ENCODE measurements around the gene LRP3. TPM values are rescaled to one million over a fixed set of nuclear protein-coding genes. Genes with fewer than 3 reads are reported as not detected.

The LRP3 gene
- total and polyA plus RNA-seq, 2 experiments from 2014 or later, result 3.5 to 62.7 TPM

DNA sequence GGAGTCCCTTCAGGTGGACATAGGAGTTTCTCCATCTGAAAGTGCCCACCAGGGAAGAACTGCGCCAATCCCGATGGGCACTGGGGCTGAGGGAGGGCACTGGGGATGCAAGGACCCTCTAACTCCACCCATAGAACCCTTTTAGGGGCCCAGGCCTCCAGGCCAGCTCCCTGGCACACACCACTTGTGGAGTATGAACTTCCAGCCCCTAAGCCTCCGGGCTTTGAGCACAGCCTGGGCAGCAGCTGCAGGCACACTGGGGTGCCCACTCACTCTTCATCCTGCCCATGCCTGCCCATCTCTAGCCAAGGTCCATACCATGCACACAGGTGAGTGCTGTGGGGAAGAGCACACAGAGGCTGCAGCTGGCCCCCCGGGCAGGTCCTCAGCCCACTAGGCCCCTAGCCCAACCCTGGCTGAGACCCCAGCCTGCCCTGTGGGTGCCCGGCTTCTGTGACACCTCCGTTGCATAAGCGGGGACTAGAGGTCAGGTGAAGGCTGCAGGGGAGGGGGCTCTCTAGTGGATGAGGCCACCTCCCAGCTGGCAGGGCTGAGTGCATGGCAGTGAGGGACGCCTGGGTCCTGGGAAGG is 46.1 kb downstream of the LRP3 start:
- no peak overlapping the region for H3K27ac Mint-ChIP-seq
- no peaks in the 10 kb centered on the region for H3K4me1 ChIP-seq (ENCODE audit: insufficient read depth)
- H3K9me2 ChIP-seq (ENCODE audit: insufficient read depth), result no peaks in the 10 kb centered on the region
- H3K4me3 Mint-ChIP-seq, result no peak overlapping the region
- H3K36me3 Mint-ChIP-seq (ENCODE audit: low read depth), result no peaks in the 10 kb centered on the region; the same call in 2 of the 3 replicates
- ATAC-seq, result no peak
- no peaks in the 10 kb centered on the region for H3K79me2 ChIP-seq (replicated peaks; ENCODE audit: insufficient read depth)
- H3K27me3 ChIP-seq (ENCODE audit: insufficient read depth), result no peaks in the 10 kb centered on the region
- TF ChIP-seq CREB1 (CRISPR knock-in tag; IDR thresholded peaks at IDR 0.05; ENCODE audit: low read depth) (no peak), ZNF114 (CRISPR knock-in tag; IDR thresholded peaks at IDR 0.05) (no peak), EZH2 (IDR thresholded peaks at IDR 0.05; ENCODE audit: low read depth, unreplicated experiment) (no peak), EZH2phosphoT487 (IDR thresholded peaks at IDR 0.05; ENCODE audit: unreplicated experiment) (no peak), NANOG (IDR thresholded peaks at IDR 0.05; ENCODE audit: borderline replicate concordance) (no peak), STAT1 (IDR thresholded peaks at IDR 0.05; ENCODE audit: unreplicated experiment) (no peak), POLR2AphosphoS5 (IDR thresholded peaks at IDR 0.05; ENCODE audit: low read depth) (no peak), JUNB (IDR thresholded peaks at IDR 0.05; ENCODE audit: unreplicated experiment) (no peak), ZNF331 (CRISPR knock-in tag; IDR thresholded peaks at IDR 0.05; ENCODE audit: low read depth) (no peak)
- TF ChIP-seq, protein P1, sequence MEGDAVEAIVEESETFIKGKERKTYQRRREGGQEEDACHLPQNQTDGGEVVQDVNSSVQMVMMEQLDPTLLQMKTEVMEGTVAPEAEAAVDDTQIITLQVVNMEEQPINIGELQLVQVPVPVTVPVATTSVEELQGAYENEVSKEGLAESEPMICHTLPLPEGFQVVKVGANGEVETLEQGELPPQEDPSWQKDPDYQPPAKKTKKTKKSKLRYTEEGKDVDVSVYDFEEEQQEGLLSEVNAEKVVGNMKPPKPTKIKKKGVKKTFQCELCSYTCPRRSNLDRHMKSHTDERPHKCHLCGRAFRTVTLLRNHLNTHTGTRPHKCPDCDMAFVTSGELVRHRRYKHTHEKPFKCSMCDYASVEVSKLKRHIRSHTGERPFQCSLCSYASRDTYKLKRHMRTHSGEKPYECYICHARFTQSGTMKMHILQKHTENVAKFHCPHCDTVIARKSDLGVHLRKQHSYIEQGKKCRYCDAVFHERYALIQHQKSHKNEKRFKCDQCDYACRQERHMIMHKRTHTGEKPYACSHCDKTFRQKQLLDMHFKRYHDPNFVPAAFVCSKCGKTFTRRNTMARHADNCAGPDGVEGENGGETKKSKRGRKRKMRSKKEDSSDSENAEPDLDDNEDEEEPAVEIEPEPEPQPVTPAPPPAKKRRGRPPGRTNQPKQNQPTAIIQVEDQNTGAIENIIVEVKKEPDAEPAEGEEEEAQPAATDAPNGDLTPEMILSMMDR (conservative IDR thresholded peaks at IDR 0.05; ENCODE audit: low read depth in 2 of 2), result no peak
- TF ChIP-seq, protein P2, sequence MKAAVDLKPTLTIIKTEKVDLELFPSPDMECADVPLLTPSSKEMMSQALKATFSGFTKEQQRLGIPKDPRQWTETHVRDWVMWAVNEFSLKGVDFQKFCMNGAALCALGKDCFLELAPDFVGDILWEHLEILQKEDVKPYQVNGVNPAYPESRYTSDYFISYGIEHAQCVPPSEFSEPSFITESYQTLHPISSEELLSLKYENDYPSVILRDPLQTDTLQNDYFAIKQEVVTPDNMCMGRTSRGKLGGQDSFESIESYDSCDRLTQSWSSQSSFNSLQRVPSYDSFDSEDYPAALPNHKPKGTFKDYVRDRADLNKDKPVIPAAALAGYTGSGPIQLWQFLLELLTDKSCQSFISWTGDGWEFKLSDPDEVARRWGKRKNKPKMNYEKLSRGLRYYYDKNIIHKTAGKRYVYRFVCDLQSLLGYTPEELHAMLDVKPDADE (IDR thresholded peaks at IDR 0.05), result no peak
- TF ChIP-seq, protein P3, sequence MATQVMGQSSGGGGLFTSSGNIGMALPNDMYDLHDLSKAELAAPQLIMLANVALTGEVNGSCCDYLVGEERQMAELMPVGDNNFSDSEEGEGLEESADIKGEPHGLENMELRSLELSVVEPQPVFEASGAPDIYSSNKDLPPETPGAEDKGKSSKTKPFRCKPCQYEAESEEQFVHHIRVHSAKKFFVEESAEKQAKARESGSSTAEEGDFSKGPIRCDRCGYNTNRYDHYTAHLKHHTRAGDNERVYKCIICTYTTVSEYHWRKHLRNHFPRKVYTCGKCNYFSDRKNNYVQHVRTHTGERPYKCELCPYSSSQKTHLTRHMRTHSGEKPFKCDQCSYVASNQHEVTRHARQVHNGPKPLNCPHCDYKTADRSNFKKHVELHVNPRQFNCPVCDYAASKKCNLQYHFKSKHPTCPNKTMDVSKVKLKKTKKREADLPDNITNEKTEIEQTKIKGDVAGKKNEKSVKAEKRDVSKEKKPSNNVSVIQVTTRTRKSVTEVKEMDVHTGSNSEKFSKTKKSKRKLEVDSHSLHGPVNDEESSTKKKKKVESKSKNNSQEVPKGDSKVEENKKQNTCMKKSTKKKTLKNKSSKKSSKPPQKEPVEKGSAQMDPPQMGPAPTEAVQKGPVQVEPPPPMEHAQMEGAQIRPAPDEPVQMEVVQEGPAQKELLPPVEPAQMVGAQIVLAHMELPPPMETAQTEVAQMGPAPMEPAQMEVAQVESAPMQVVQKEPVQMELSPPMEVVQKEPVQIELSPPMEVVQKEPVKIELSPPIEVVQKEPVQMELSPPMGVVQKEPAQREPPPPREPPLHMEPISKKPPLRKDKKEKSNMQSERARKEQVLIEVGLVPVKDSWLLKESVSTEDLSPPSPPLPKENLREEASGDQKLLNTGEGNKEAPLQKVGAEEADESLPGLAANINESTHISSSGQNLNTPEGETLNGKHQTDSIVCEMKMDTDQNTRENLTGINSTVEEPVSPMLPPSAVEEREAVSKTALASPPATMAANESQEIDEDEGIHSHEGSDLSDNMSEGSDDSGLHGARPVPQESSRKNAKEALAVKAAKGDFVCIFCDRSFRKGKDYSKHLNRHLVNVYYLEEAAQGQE (IDR thresholded peaks at IDR 0.05; ENCODE audit: unreplicated experiment), result no peak
- TF ChIP-seq, protein P4, sequence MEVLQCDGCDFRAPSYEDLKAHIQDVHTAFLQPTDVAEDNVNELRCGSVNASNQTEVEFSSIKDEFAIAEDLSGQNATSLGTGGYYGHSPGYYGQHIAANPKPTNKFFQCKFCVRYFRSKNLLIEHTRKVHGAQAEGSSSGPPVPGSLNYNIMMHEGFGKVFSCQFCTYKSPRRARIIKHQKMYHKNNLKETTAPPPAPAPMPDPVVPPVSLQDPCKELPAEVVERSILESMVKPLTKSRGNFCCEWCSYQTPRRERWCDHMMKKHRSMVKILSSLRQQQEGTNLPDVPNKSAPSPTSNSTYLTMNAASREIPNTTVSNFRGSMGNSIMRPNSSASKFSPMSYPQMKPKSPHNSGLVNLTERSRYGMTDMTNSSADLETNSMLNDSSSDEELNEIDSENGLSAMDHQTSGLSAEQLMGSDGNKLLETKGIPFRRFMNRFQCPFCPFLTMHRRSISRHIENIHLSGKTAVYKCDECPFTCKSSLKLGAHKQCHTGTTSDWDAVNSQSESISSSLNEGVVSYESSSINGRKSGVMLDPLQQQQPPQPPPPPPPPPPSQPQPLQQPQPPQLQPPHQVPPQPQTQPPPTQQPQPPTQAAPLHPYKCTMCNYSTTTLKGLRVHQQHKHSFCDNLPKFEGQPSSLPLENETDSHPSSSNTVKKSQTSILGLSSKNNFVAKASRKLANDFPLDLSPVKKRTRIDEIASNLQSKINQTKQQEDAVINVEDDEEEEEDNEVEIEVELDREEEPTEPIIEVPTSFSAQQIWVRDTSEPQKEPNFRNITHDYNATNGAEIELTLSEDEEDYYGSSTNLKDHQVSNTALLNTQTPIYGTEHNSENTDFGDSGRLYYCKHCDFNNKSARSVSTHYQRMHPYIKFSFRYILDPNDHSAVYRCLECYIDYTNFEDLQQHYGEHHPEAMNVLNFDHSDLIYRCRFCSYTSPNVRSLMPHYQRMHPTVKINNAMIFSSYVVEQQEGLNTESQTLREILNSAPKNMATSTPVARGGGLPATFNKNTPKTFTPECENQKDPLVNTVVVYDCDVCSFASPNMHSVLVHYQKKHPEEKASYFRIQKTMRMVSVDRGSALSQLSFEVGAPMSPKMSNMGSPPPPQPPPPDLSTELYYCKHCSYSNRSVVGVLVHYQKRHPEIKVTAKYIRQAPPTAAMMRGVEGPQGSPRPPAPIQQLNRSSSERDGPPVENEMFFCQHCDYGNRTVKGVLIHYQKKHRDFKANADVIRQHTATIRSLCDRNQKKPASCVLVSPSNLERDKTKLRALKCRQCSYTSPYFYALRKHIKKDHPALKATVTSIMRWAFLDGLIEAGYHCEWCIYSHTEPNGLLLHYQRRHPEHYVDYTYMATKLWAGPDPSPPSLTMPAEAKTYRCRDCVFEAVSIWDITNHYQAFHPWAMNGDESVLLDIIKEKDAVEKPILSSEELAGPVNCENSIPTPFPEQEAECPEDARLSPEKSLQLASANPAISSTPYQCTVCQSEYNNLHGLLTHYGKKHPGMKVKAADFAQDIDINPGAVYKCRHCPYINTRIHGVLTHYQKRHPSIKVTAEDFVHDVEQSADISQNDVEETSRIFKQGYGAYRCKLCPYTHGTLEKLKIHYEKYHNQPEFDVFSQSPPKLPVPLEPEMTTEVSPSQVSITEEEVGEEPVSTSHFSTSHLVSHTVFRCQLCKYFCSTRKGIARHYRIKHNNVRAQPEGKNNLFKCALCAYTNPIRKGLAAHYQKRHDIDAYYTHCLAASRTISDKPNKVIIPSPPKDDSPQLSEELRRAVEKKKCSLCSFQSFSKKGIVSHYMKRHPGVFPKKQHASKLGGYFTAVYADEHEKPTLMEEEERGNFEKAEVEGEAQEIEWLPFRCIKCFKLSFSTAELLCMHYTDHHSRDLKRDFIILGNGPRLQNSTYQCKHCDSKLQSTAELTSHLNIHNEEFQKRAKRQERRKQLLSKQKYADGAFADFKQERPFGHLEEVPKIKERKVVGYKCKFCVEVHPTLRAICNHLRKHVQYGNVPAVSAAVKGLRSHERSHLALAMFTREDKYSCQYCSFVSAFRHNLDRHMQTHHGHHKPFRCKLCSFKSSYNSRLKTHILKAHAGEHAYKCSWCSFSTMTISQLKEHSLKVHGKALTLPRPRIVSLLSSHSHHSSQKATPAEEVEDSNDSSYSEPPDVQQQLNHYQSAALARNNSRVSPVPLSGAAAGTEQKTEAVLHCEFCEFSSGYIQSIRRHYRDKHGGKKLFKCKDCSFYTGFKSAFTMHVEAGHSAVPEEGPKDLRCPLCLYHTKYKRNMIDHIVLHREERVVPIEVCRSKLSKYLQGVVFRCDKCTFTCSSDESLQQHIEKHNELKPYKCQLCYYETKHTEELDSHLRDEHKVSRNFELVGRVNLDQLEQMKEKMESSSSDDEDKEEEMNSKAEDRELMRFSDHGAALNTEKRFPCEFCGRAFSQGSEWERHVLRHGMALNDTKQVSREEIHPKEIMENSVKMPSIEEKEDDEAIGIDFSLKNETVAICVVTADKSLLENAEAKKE (CRISPR knock-in tag; IDR thresholded peaks at IDR 0.05), result no peak
- no peak overlapping the region for H3K4me3 ChIP-seq
- no peak overlapping the region for H3K27ac ChIP-seq (ENCODE audit: low read depth)
- no peak overlapping the region for H3K4me2 ChIP-seq
- peaks cover 3% of the 10 kb centered on the region for H3K27me3 Mint-ChIP-seq (ENCODE audit: insufficient read depth, low read depth, poor library complexity)
- H3K9me3 Mint-ChIP-seq, result peaks cover 10% of the 10 kb centered on the region; the same call in 2 of the 3 replicates
- no peaks in the 10 kb centered on the region for H3K36me3 ChIP-seq (ENCODE audit: insufficient read depth)
- no peaks in the 10 kb centered on the region for H3F3A ChIP-seq (replicated peaks; ENCODE audit: low read depth)
- H3K4me1 Mint-ChIP-seq, result 0 out of 3 replicates have a peak, but pooled peaks cover 2% of the 10 kb centered on the region
- no peaks in the 10 kb centered on the region for H4K20me1 ChIP-seq (replicated peaks; ENCODE audit: insufficient read depth)
- no peak overlapping the region for H2AFZ ChIP-seq
- DNase-seq (ENCODE audit: low spot score), result no peak
